IMR-90 (cell line): Measurements from ENCODE around the gene C1QL2. TPM values are rescaled to one million over a fixed set of nuclear protein-coding genes. Genes with fewer than 3 reads are reported as not detected.

Experiments used
- ATAC-seq: fragments of 200-7000 bp; cut with Tn5 transposase; 2 replicates; pipeline ENCODE4 v1.9.1; 2020; ENCODE audit warnings: low read depth, mild to moderate bottlenecking, moderate library complexity
- BruUV-seq: library from RNA; stranded (reverse); fragments of 400-500 nt; replicated peaks from 2 replicates; lab custom pipeline; 2021; lab: Mats Ljungman, UMichigan
- CTCF ChIA-PET: fragments of 300-600 bp; formaldehyde crosslinking; extraction: SDS; loops from one replicate; lab custom pipeline; 2021; ENCODE audit warnings: antibody characterized with exemption; lab: Yijun Ruan, JAX
- POLR2A ChIA-PET: fragments of 300-600 bp; sonication (Branson Sonifier 250); formaldehyde crosslinking; loops from one replicate; lab custom pipeline; 2022; ENCODE audit warnings: antibody characterized with exemption; ENCODE audit not compliant: unreplicated experiment; lab: Charles Lee
- DNase-seq: peaks from one replicate; pipeline ENCODE4 v3.0.0; 2013
- H2AFZ ChIP-seq: replicated peaks from 2 replicates; pipeline ENCODE3; 2013; ENCODE audit warnings: low read length, mild to moderate bottlenecking; ENCODE audit not compliant: poor library complexity
- H2AK5ac ChIP-seq: 2 replicates; pipeline ENCODE4 v1.6.1; 2013; ENCODE audit warnings: low read depth, low read length, inconsistent platforms
- H2AK9ac ChIP-seq: replicated peaks from 2 replicates; pipeline ENCODE3; 2013; ENCODE audit warnings: mild to moderate bottlenecking, low read depth, low read length, moderate library complexity; ENCODE audit not compliant: poor library complexity
- H2BK120ac ChIP-seq: 2 replicates; pipeline ENCODE4 v1.6.1; 2013; ENCODE audit warnings: low read depth, low read length, inconsistent platforms
- H2BK15ac ChIP-seq: 3 replicates; pipeline ENCODE4 v1.6.1; 2013; ENCODE audit warnings: low read depth, low read length, inconsistent platforms
- H2BK20ac ChIP-seq: 2 replicates; pipeline ENCODE4 v1.6.1; 2013; ENCODE audit warnings: low read depth, mild to moderate bottlenecking, inconsistent platforms, low read length, moderate library complexity
- H2BK5ac ChIP-seq: 2 replicates; pipeline ENCODE4 v1.6.1; 2013; ENCODE audit warnings: mild to moderate bottlenecking, low read depth, low read length, inconsistent platforms; ENCODE audit not compliant: poor library complexity, severe bottlenecking
- H3K14ac ChIP-seq: replicated peaks from 2 replicates; pipeline ENCODE4 v1.6.1; 2013; ENCODE audit warnings: low read depth, low read length, inconsistent platforms
- H3K18ac ChIP-seq: 2 replicates; pipeline ENCODE4 v1.6.1; 2013; ENCODE audit warnings: low read depth, low read length, control low read depth
- H3K23ac ChIP-seq: 2 replicates; pipeline ENCODE4 v1.6.1; 2013; ENCODE audit warnings: low read depth, low read length, inconsistent platforms
- H3K27ac ChIP-seq: 2 replicates; pipeline ENCODE4 v1.5.1; 2013; ENCODE audit warnings: mild to moderate bottlenecking, control low read depth, low read length; ENCODE audit not compliant: insufficient read depth
- H3K27me3 ChIP-seq: 2 replicates; pipeline ENCODE4 v1.6.1; 2013; ENCODE audit warnings: low read length; ENCODE audit not compliant: control insufficient read depth, insufficient read depth
- H3K36me3 ChIP-seq: 2 replicates; pipeline ENCODE4 v1.6.1; 2013; ENCODE audit warnings: low read length, mixed read lengths; ENCODE audit not compliant: control insufficient read depth, insufficient read depth
- H3K4ac ChIP-seq: 2 replicates; pipeline ENCODE4 v1.6.1; 2013; ENCODE audit warnings: low read depth, low read length, inconsistent platforms
- H3K4me1 ChIP-seq: 2 replicates; pipeline ENCODE4 v1.6.1; 2013; ENCODE audit warnings: low read length, mixed read lengths; ENCODE audit not compliant: control insufficient read depth, insufficient read depth
- H3K4me2 ChIP-seq: 2 replicates; pipeline ENCODE4 v1.6.1; 2013; ENCODE audit warnings: low read depth, mild to moderate bottlenecking, control low read depth, low read length, moderate library complexity
- H3K4me3 ChIP-seq: 2 replicates; pipeline ENCODE4 v1.5.1; 2013; ENCODE audit warnings: low read depth, mild to moderate bottlenecking, control low read depth, low read length, moderate library complexity; ENCODE audit not compliant: insufficient read depth
- H3K56ac ChIP-seq: 2 replicates; pipeline ENCODE4 v1.6.1; 2013; ENCODE audit warnings: low read length, inconsistent platforms; ENCODE audit not compliant: insufficient read depth; ENCODE audit errors: extremely low read depth
- H3K79me1 ChIP-seq, 2 experiments: 2 replicates each; pipeline ENCODE4 v1.6.1; 2013; ENCODE audit warnings: low read length in 2 of 2, inconsistent platforms in 1 of 2, low read depth in 1 of 2
- H3K9ac ChIP-seq: 2 replicates; pipeline ENCODE4 v1.6.1; 2013; ENCODE audit warnings: low read depth, low read length, control low read depth
- H3K9me1 ChIP-seq: 2 replicates; pipeline ENCODE4 v1.6.1; 2013; ENCODE audit warnings: low read length, inconsistent platforms; ENCODE audit not compliant: insufficient read depth
- H3K9me3 ChIP-seq: 2 replicates; pipeline ENCODE4 v1.6.1; 2013; ENCODE audit warnings: low read length; ENCODE audit not compliant: control insufficient read depth, insufficient read depth
- H4K20me1 ChIP-seq: 2 replicates; pipeline ENCODE4 v1.6.1; 2013; ENCODE audit warnings: low read length, inconsistent platforms; ENCODE audit not compliant: insufficient read depth
- H4K5ac ChIP-seq: 2 replicates; pipeline ENCODE4 v1.6.1; 2013; ENCODE audit warnings: mild to moderate bottlenecking, low read depth, low read length, control low read depth
- H4K8ac ChIP-seq, 2 experiments: 2 replicates each; pipeline ENCODE4 v1.6.1; 2013; ENCODE audit warnings: low read depth in 2 of 2, low read length in 2 of 2, control low read depth in 1 of 2, inconsistent platforms in 1 of 2
- H4K91ac ChIP-seq: 2 replicates; pipeline ENCODE4 v1.6.1; 2013; ENCODE audit warnings: low read depth, low read length, inconsistent platforms; ENCODE audit not compliant: insufficient read depth
- BHLHE40 ChIP-seq: fragments of 150-350 bp; IDR thresholded peaks from 2 replicates; pipeline ENCODE4 v1.6.1; 2016; ENCODE audit warnings: mild to moderate bottlenecking, low read depth, low read length
- CEBPB ChIP-seq: IDR thresholded peaks from 2 replicates; pipeline ENCODE4 v1.6.1; 2012; ENCODE audit warnings: low read depth, low read length, improper control_type of control experiment
- CHD1 ChIP-seq: IDR thresholded peaks from 2 replicates; pipeline ENCODE4 v1.6.1; 2012; ENCODE audit warnings: low read depth, low read length, improper control_type of control experiment
- FOS ChIP-seq: fragments of 150-350 bp; IDR thresholded peaks from 2 replicates; pipeline ENCODE4 v1.6.1; 2016; ENCODE audit warnings: low read depth, low read length
- MAFK ChIP-seq: IDR thresholded peaks from 2 replicates; pipeline ENCODE4 v1.6.1; 2012; ENCODE audit warnings: low read depth, low read length, improper control_type of control experiment
- MAZ ChIP-seq: IDR thresholded peaks from 2 replicates; pipeline ENCODE4 v1.6.1; 2012; ENCODE audit warnings: low read depth, mild to moderate bottlenecking, low read length, improper control_type of control experiment, moderate library complexity, borderline replicate concordance
- RAD21 ChIP-seq: IDR thresholded peaks from 2 replicates; pipeline ENCODE4 v1.6.1; 2012; ENCODE audit warnings: low read length, improper control_type of control experiment
- RCOR1 ChIP-seq: IDR thresholded peaks from 2 replicates; pipeline ENCODE4 v1.6.1; 2012; ENCODE audit warnings: mild to moderate bottlenecking, low read length, improper control_type of control experiment; ENCODE audit not compliant: insufficient replicate concordance
- RFX5 ChIP-seq: IDR thresholded peaks from 2 replicates; pipeline ENCODE4 v1.8.0; 2012; ENCODE audit warnings: low read depth, mild to moderate bottlenecking, low read length, moderate library complexity
- SMC3 ChIP-seq: fragments of 150-350 bp; IDR thresholded peaks from 2 replicates; pipeline ENCODE4 v1.6.1; 2016; ENCODE audit warnings: low read depth, mild to moderate bottlenecking, antibody characterized with exemption, low read length, moderate library complexity
- USF2 ChIP-seq: fragments of 150-350 bp; IDR thresholded peaks from 2 replicates; pipeline ENCODE4 v1.6.1; 2017; ENCODE audit warnings: mild to moderate bottlenecking, antibody characterized with exemption, low read length, low read depth
- WGBS, 2 experiments: methylation state at CpG; one replicate each; pipeline versions ENCODE4 v1.1.5 to v1.1.7; 2013; ENCODE audit warnings: missing lambda C conversion rate in 2 of 2; ENCODE audit not compliant: insufficient read length in 1 of 2; ENCODE audit errors: extremely low coverage in 2 of 2; 5-methylcytosine and 5-hydroxymethylcytosine counted together
- dilution Hi-C: fragments of 300-500 bp; cut with HindIII; formaldehyde crosslinking; loops from one replicate; pipeline ENCODE4 v1.14.3; 2018; ENCODE audit warnings: low sequenced_read_pairs; ENCODE audit not compliant: unreplicated experiment
- in situ Hi-C: fragments of 300-500 bp; cut with MboI; formaldehyde crosslinking; loops from 3 replicates; pipeline ENCODE4 v1.14.3; 2019; ENCODE audit warnings: low sequenced_read_pairs, inconsistent platforms, mixed read lengths
- intact Hi-C: fragments of 100-400 bp; cut with micrococcal nuclease; formaldehyde crosslinking; loops from 2 replicates; pipeline ENCODE4 v1.10.0; 2022
- polyA plus RNA-seq, 3 experiments: library from polyadenylated mRNA; depleted of rRNA; stranded (reverse); fragments of >200 nt; gene quantifications; 2 replicates each; pipeline ENCODE4 v1.2.3, GENCODE V29; 2012; ENCODE audit warnings: low replicate concordance in 1 of 3
- total RNA-seq: library from RNA; depleted of rRNA; stranded (reverse); fragments of >200 nt; gene quantifications from 2 replicates; pipeline ENCODE4 v1.2.3, GENCODE V29; 2012
- TF ChIP-seq, protein P1 (sequence below): conservative IDR thresholded peaks from 2 replicates; pipeline ENCODE4 v1.5.1; 2012; ENCODE audit warnings: mild to moderate bottlenecking, low read depth, low read length, improper control_type of control experiment

The C1QL2 gene
- total and polyA plus RNA-seq, 2 of the 4 experiments (the other 2 are of a cell fraction): not detected

GRCh38 chr2:119179202-119179601 lies 20.7 kb upstream of the C1QL2 start:
- Histone ChIP-seq H3K56ac (no peak overlapping the region), H3K79me1 (no peaks in the 10 kb centered on the region), H2AK9ac (no peak overlapping the region), H4K8ac (no peak overlapping the region), H3K27me3 (peaks cover 5% of the 10 kb centered on the region; the same call in 1 of the 2 replicates), H3K36me3 (no peaks in the 10 kb centered on the region), H3K4me3 (no peak overlapping the region), H3K4me1 (no peaks in the 10 kb centered on the region), H3K9me1 (no peaks in the 10 kb centered on the region), H2BK120ac (no peak overlapping the region), H3K9ac (no peak overlapping the region), H3K9me3 (no peaks in the 10 kb centered on the region), H4K91ac (no peak overlapping the region), H2BK20ac (no peak overlapping the region), H2BK15ac (no peak overlapping the region), H3K4me2 (no peak overlapping the region), H3K4ac (no peak overlapping the region), H3K23ac (no peak overlapping the region), H4K20me1 (no peaks in the 10 kb centered on the region), H4K5ac (no peak overlapping the region), H2BK5ac (no peak overlapping the region), H3K27ac (no peak overlapping the region), H2AK5ac (no peak overlapping the region), H3K14ac (no peak overlapping the region), H3K18ac (no peak overlapping the region), H2AFZ (no peak overlapping the region)
- POLR2A ChIA-PET: no interaction called here
- WGBS, 2 experiments: 30% methylated on average over 1 of the region's 2 CpGs; no CpG with 5 or more reads in 1 of the 2 experiments
- in situ Hi-C loops: no loop called here
- intact Hi-C loops: no loop called here
- CTCF ChIA-PET: interaction anchor here (1.0 kb wide), 1 partner anchor 45 kb away, joined by 3 read pairs; the partner anchor contains the start of gene STEAP3
- BruUV-seq: no TSS peak
- no peak for DNase-seq
- TF ChIP-seq BHLHE40 (no peak), RCOR1 (no peak), RFX5 (no peak), MAFK (no peak), CHD1 (no peak), USF2 (no peak), FOS (no peak), RAD21 (no peak), CEBPB (no peak), SMC3 (no peak), MAZ (no peak)
- TF ChIP-seq, protein P1, sequence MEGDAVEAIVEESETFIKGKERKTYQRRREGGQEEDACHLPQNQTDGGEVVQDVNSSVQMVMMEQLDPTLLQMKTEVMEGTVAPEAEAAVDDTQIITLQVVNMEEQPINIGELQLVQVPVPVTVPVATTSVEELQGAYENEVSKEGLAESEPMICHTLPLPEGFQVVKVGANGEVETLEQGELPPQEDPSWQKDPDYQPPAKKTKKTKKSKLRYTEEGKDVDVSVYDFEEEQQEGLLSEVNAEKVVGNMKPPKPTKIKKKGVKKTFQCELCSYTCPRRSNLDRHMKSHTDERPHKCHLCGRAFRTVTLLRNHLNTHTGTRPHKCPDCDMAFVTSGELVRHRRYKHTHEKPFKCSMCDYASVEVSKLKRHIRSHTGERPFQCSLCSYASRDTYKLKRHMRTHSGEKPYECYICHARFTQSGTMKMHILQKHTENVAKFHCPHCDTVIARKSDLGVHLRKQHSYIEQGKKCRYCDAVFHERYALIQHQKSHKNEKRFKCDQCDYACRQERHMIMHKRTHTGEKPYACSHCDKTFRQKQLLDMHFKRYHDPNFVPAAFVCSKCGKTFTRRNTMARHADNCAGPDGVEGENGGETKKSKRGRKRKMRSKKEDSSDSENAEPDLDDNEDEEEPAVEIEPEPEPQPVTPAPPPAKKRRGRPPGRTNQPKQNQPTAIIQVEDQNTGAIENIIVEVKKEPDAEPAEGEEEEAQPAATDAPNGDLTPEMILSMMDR: no peak
- ATAC-seq: peak; percentile 45
- dilution Hi-C loops: no loop called here
